Muscle layer of duodenum (tissue), 2 donors: ENCODE data around the gene PGC.

Source experiments
- H3K27ac ChIP-seq: one replicate; pipeline ENCODE4 v1.7.0; 2013; ENCODE audit warnings: mild to moderate bottlenecking, low read length
- H3K27me3 ChIP-seq: one replicate; pipeline ENCODE4 v1.7.0; 2013; ENCODE audit warnings: low read depth, mild to moderate bottlenecking, control low read depth, low read length
- H3K36me3 ChIP-seq, 2 donors: one replicate each; pipeline ENCODE4 v1.7.0; 2013; ENCODE audit warnings: low read length in 2 of 2, control low read depth in 1 of 2, mild to moderate bottlenecking in 1 of 2; ENCODE audit not compliant: insufficient read depth in 2 of 2, control insufficient read depth in 1 of 2
- H3K4me1 ChIP-seq, 2 donors: one replicate each; pipeline ENCODE4 v1.7.0; 2013; ENCODE audit warnings: low read length in 2 of 2, mild to moderate bottlenecking in 2 of 2, control low read depth in 1 of 2, moderate library complexity in 1 of 2; ENCODE audit not compliant: insufficient read depth in 2 of 2, control insufficient read depth in 1 of 2
- H3K4me3 ChIP-seq, 2 donors: one replicate each; pipeline ENCODE4 v1.7.0; 2013; ENCODE audit warnings: low read length in 2 of 2, low read depth in 1 of 2, mild to moderate bottlenecking in 1 of 2
- H3K9me3 ChIP-seq, 2 donors: one replicate each; pipeline ENCODE4 v1.7.0; 2013; ENCODE audit warnings: low read length in 2 of 2, control low read depth in 1 of 2, mild to moderate bottlenecking in 1 of 2; ENCODE audit not compliant: control insufficient read depth in 1 of 2
- donor health status: healthy.

The PGC gene

DNA sequence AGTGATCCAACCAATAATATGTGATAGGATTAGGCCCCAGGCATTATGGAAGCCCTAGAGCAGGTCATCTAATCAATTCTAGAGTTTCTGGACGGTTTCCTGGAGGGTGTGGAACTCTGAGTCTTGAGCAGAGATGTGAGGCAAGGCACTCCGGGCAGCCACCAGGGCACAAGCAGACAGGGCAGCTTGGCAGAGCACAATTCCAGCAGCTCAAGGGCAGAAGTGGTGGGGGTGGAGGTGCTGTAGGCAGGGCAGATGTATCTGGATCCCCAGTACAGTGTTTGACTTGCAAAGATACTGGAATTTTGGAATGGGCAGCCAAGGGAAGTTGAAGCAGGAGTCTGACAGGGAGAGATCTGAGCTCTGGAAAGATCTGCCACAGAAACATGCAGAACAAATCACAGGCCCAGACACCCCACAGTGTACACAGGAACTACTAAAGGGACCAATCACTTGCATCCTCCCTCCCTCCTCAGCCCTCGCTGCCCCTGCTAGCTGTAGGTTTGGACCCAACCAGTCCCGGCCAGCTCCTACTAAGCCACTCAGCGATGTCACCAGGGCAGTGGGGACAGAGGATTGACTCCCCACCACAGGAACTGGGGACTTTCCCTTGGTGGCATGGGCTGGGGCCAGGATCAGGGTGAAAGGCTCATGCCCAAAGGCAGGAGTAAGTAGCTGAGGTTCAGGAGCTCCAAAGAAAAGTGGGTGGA is 58.8 kb downstream of the PGC start:
- peaks cover 29 to 60% of the 10 kb centered on the region in 2 donors for H3K36me3 ChIP-seq
- H3K27me3 ChIP-seq: no peaks in the 10 kb centered on the region
- peaks cover 0 to 21% of the 10 kb centered on the region in 2 donors for H3K4me1 ChIP-seq
- no peak overlapping the region for H3K27ac ChIP-seq
- no peaks in the 10 kb centered on the region for H3K9me3 ChIP-seq
- no peak overlapping the region for H3K4me3 ChIP-seq

DNA sequence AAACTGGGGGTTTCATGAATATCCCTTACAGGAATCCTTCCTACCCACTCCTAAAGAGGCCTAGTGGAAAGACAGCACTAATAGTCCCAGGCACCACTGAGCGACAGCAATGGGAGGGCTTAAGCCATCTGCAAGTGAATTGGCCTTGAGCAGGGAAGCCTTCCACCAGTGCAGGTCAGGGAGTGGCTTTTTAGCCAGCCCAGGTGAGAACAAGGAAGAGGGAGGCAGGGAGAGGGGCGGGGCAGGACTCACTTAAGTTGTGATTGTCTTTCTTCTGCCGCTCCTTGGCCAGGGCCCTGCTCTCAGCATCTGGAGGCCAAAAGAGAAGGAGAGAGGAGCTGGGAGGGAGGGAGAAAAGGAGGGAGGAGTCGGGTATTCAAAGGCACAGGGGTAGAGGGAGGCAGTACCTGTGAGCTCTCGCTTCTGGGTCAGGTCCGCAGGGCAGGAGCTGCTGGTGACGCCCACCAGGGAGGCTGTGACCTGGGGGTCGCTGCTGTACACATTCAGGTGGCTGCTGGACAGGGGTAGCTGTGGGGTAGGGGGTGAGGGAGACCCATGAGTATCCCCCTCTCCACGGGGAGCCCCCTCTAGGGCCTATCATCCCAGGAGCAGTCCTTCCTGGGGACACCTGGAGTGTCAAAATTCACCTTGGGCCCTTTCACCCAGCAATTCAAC is 59.6 kb downstream of the PGC start:
- Histone ChIP-seq H3K36me3 (peaks cover 29 to 60% of the 10 kb centered on the region in 2 donors), H3K4me1 (peaks cover 0 to 29% of the 10 kb centered on the region in 2 donors), H3K4me3 (no peak overlapping the region), H3K27me3 (no peaks in the 10 kb centered on the region), H3K27ac (no peak overlapping the region), H3K9me3 (no peaks in the 10 kb centered on the region)
